ENCODE results near the gene FYB1.

DNA sequence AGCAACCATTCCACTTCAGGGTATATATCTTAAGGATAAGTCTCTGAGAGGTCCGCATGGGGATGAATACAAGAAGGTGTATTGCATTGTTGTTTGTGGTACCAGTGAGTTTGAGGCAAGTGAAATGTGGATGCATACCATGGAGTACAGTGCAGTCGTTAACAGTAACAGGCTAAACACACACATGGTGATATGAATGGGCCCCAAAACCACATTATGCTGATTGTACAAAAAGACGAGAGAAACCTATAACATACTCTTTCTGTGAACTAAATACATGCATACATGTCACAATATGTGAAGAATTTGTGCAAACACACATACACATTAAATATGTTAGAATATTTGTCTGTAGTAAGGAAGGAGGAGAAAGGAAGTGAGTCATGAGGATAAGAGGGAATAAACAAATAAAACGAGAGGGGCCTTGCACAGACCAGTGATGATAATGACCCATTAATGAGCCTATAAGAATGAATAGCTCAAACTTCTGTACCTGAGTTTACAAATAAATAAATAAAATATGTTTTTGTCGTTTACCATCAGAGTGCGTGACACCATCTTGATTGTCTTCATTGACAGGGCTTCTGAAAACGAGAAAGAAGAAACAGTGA lies 78.7 kb downstream of the FYB1 start:
- TF ChIP-seq, protein P1, sequence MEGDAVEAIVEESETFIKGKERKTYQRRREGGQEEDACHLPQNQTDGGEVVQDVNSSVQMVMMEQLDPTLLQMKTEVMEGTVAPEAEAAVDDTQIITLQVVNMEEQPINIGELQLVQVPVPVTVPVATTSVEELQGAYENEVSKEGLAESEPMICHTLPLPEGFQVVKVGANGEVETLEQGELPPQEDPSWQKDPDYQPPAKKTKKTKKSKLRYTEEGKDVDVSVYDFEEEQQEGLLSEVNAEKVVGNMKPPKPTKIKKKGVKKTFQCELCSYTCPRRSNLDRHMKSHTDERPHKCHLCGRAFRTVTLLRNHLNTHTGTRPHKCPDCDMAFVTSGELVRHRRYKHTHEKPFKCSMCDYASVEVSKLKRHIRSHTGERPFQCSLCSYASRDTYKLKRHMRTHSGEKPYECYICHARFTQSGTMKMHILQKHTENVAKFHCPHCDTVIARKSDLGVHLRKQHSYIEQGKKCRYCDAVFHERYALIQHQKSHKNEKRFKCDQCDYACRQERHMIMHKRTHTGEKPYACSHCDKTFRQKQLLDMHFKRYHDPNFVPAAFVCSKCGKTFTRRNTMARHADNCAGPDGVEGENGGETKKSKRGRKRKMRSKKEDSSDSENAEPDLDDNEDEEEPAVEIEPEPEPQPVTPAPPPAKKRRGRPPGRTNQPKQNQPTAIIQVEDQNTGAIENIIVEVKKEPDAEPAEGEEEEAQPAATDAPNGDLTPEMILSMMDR (conservative IDR thresholded peaks at IDR 0.05) = no peak
- TF ChIP-seq ZFX (IDR thresholded peaks at IDR 0.05) = no peak

Measured in C4-2B (cell line).